LNCaP clone FGC (cell line): Measurements from ENCODE around the gene HOMER3.

Experiments
- DNase-seq: peaks from one replicate; pipeline ENCODE4 v3.0.0-alpha.2; 2011; ENCODE audit warnings: low read depth
- H3K4me3 ChIP-seq: 2 replicates; pipeline ENCODE4 v1.5.1; 2011; ENCODE audit warnings: mild to moderate bottlenecking, low read depth, low read length, control low read depth
- TF ChIP-seq, protein P1 (sequence below): IDR thresholded peaks from 2 replicates; pipeline ENCODE4 v1.5.1; 2012; ENCODE audit warnings: mild to moderate bottlenecking; ENCODE audit not compliant: control insufficient read depth, insufficient read depth; ENCODE audit errors: extremely low read depth

Gene HOMER3

DNA sequence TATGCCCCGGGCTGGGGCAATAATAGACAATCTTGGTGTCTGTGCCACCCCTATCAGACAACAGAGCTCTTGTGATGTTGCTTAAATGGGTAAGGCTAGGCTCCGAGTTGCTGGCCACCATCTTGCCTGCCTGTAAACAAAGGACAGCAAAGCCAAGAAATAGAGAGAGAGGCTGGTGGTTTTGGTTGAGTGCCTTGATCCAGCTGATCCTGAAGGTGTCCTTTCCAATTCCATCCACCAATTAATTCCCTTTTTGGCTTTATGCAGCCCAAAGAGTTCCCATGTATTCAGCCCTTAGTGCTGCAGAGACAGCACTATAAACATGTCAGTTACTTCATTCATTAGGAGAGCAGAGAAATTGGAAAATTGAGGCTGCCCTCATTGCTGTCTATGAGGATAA, 41.7 kb upstream of the HOMER3 start:
- H3K4me3 ChIP-seq: no peak overlapping the region
- DNase-seq: no peak
- TF ChIP-seq, protein P1, sequence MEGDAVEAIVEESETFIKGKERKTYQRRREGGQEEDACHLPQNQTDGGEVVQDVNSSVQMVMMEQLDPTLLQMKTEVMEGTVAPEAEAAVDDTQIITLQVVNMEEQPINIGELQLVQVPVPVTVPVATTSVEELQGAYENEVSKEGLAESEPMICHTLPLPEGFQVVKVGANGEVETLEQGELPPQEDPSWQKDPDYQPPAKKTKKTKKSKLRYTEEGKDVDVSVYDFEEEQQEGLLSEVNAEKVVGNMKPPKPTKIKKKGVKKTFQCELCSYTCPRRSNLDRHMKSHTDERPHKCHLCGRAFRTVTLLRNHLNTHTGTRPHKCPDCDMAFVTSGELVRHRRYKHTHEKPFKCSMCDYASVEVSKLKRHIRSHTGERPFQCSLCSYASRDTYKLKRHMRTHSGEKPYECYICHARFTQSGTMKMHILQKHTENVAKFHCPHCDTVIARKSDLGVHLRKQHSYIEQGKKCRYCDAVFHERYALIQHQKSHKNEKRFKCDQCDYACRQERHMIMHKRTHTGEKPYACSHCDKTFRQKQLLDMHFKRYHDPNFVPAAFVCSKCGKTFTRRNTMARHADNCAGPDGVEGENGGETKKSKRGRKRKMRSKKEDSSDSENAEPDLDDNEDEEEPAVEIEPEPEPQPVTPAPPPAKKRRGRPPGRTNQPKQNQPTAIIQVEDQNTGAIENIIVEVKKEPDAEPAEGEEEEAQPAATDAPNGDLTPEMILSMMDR: no peak

DNA sequence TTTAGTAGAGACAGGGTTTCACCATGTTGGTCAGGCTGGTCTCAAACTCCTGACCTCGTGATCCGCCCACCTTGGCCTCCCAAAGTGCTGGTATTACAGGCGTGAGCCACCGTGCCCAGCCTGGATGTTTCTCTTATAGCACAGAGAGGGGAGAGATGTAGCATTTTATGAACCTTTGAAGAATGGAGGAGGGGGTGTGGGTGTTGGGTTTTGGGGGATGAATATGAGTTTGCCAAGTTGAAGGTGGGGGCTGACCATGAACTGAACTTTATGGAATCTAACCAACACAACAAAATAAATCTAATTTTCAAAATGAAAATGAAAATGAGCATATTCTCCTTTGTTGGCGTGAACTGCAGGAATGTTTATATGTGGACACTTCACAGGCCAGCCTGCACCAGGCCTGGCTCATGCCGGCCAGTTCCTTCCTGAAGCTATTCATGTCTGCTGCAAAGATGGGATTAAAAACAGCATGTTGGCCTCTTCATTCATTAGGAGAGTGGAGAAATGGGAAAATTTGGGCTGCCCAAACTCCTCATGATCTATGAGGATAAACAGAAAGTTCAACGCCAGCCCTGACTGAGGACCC, 39.5 kb upstream of the HOMER3 start:
- TF ChIP-seq, protein P1: no peak
- no peak for DNase-seq
- H3K4me3 ChIP-seq: no peak overlapping the region

DNA sequence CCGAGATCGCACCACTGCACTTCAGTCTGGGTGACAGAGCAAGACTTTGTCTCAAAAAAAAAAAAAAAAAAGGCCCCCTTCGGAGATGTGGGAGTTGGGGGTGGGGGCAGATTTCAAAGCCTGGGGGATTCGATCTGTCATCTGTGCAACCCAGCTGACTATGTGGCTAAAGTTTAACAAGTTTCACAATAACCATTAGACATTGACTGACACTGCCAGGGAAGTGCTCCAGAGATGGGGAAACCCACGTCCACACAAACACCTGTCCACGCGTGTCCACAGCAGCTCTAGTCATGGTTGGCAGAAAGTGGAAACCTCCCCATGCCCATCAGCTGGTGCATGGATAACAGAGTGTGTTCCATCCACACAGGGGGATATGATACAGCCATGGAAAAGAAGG, 37.6 kb upstream of the HOMER3 start:
- DNase-seq: no peak
- no peak overlapping the region for H3K4me3 ChIP-seq
- TF ChIP-seq, protein P1: no peak

DNA sequence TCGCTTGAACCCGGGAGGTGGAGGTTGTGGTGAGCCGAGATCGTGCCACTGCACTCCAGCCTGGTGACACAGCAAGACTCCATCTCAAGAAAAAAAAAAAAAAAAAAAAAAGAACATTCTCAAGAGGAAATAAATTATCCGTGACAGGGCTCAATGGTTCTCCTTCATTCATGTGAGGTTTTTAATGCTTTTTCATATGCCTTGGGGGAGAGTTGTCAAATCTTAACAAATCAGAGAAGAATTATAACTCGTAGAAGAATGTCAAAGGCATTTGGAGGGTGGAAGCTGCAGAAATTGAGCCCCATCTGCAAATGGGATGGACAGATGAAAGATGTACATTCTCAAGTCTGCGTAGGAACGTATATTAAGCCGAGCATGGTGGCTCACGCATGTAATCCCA, 34.9 kb upstream of the HOMER3 start:
- no peak overlapping the region for H3K4me3 ChIP-seq
- TF ChIP-seq, protein P1: no peak
- no peak for DNase-seq

DNA sequence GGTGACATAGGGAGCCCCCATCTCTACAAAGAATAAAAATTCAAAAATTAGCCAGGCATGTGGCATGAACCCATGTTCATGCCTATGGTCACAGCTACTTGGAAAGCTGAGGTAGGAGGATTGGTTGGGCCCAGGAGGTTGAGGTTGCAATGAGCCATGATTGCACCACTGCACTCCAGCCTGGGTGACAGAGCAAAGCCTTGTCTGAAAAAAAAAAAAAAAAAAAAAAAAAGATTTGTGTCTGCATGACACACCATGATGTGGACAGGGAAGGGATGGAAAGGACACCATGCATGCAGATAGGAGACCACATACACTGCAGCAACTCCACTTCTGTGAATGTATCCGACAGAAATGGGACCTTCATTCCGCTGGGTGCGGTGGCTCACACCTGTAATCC, 34.0 kb upstream of the HOMER3 start:
- TF ChIP-seq, protein P1: no peak
- no peak overlapping the region for H3K4me3 ChIP-seq
- DNase-seq: no peak

DNA sequence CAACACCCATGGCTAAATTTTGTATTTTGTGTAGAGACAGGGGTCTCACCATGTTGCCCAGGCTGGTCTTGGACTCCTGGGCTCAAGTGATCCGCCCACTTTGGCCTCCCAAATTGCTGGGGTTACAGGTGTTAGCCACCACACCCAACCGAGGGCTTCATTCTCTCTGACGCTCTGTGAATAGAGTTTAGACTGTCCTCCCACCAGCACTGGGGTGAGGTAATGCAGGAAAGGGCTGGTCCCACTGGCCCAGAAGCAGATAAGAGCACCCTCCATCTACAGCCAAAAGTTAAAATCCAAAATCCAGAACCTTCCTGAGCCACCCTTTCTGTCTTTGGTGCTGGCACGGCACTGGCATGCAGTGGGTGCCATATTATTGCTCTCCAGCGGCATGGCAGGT, 31.8 kb upstream of the HOMER3 start:
- TF ChIP-seq, protein P1: no peak
- DNase-seq: no peak

DNA sequence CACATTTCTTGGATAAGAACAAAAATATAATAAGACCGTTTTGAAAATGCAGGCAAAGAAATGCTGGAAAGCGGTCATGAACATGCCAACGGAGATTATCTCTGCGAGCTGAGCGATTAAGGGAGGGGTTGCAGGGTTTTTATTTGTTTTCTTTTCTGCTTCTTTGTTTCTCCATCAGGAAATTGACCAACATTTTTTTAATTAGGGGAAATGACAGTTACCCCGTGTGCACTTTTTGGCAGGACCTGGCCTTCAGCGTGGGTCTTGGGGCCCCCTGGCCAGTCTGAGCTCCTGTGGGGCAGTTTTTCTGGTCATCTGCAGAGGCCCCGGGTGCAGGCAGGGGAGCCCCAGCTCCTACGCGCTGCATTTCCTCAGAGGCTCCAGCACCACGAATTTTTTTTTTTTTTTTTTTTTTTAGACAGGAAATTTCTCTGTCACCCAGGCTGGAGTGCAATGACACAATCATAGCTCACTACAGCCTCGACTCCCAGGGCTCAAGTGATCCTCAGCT, 31.3 kb upstream of the HOMER3 start:
- TF ChIP-seq, protein P1: no peak
- H3K4me3 ChIP-seq: no peak overlapping the region
- DNase-seq: no peak

More for the DNA sequence above, 31.8 kb upstream of the HOMER3 start:
- H3K4me3 ChIP-seq: no peak overlapping the region
